DMS79 treated with DMSO at 0.1 percent for 48 hours (cell line): ENCODE results near the gene BRD4.
"Not testable (repeated sequence)": the region's sequence is repeated elsewhere in the genome, so short reads cannot be mapped to it uniquely, and the experiment has no call there.

Experiments
- DNase-seq: peaks from one replicate; lab custom pipeline; 2025; lab: John Stamatoyannopoulos, UW

BRD4 gene

GRCh38 chr19:15360015-15360414 lies 27.7 kb upstream of the BRD4 start:
- not testable (repeated sequence) for DNase-seq

- DNase-seq: no peak
Observed at GRCh38 chr19:15358918-15359317, 26.6 kb upstream of the BRD4 start.

- DNase-seq: no peak
Observed at GRCh38 chr19:15357906-15358305, 25.6 kb upstream of the BRD4 start.

GRCh38 chr19:15354566-15355296 lies 22.4 kb upstream of the BRD4 start:
- DNase-seq: no peak

GRCh38 chr19:15353908-15354307 lies 21.6 kb upstream of the BRD4 start:
- DNase-seq: no peak

GRCh38 chr19:15352535-15352934 lies 20.2 kb upstream of the BRD4 start:
- DNase-seq: not testable (repeated sequence)

- DNase-seq: not testable (repeated sequence)
Observed at GRCh38 chr19:15341328-15341727, 9.0 kb upstream of the BRD4 start.

- no peak for DNase-seq
Observed at GRCh38 chr19:15340086-15340485, 7.7 kb upstream of the BRD4 start.

GRCh38 chr19:15337202-15337601 lies 4.9 kb upstream of the BRD4 start:
- DNase-seq: no peak

GRCh38 chr19:15335992-15336391 lies 3.7 kb upstream of the BRD4 start:
- DNase-seq: not testable (repeated sequence)

- DNase-seq: no peak
Observed at GRCh38 chr19:15331419-15332310, 674 bp downstream of the BRD4 start.

GRCh38 chr19:15330801-15331418 lies 1.4 kb downstream of the BRD4 start:
- DNase-seq: peak; percentile 4

GRCh38 chr19:15328312-15328711 lies 4.0 kb downstream of the BRD4 start:
- peak; percentile 43 for DNase-seq

- DNase-seq: no peak
Observed at GRCh38 chr19:15324791-15325519, 7.4 kb downstream of the BRD4 start.

- no peak for DNase-seq
Observed at GRCh38 chr19:15323496-15324235, 8.7 kb downstream of the BRD4 start.

- no peak for DNase-seq
Observed at GRCh38 chr19:15321739-15322138, 10.6 kb downstream of the BRD4 start.

- no peak for DNase-seq
Observed at GRCh38 chr19:15320116-15320515, 12.2 kb downstream of the BRD4 start.

- no peak for DNase-seq
Observed at GRCh38 chr19:15318241-15318691, 14.1 kb downstream of the BRD4 start.

GRCh38 chr19:15317392-15318071 lies 14.8 kb downstream of the BRD4 start:
- DNase-seq: no peak

- DNase-seq: no peak
Observed at GRCh38 chr19:15316498-15316897, 15.8 kb downstream of the BRD4 start.

- no peak for DNase-seq
Observed at GRCh38 chr19:15315101-15315500, 17.2 kb downstream of the BRD4 start.
